ENCODE measurements around the gene MAT1A. TPM values are rescaled to one million over a fixed set of nuclear protein-coding genes. Genes with fewer than 3 reads are reported as not detected.
"Not testable (repeated sequence)": the region's sequence is repeated elsewhere in the genome, so short reads cannot be mapped to it uniquely, and the experiment has no call there.

MAT1A gene
- polyA plus RNA-seq, 3 donors = 0.11 to 4.4 TPM; not detected in 1

- H3K27ac ChIP-seq (ENCODE audit: low read depth, low read length) = no peak overlapping the region
- WGBS, 3 donors = 88 to 91% (median 90%) methylated on average over 7 of the region's 7 CpGs
Observed at GRCh38 chr10:80270887-80271286, 18.6 kb downstream of the MAT1A start.

- no peak overlapping the region for H3K27ac ChIP-seq (ENCODE audit: low read depth, low read length)
- WGBS, 3 donors = 38 to 75% (median 72%) methylated on average over 4 of the region's 4 CpGs
Observed at GRCh38 chr10:80268938-80269588, 20.4 kb downstream of the MAT1A start.

- no peak overlapping the region for H3K27ac ChIP-seq (ENCODE audit: low read depth, low read length)
- WGBS, 3 donors = 58 to 75% (median 65%) methylated on average over 2 of the region's 2 CpGs
Observed at GRCh38 chr10:80268266-80268665, 21.2 kb downstream of the MAT1A start.

GRCh38 chr10:80266513-80266863, 23.0 kb downstream of the MAT1A start:
- 78 to 90% (median 86%) methylated on average over 4 of the region's 4 CpGs for WGBS, 3 donors

GRCh38 chr10:80265740-80266512, 23.5 kb downstream of the MAT1A start:
- 53 to 66% (median 57%) methylated on average over 15 of the region's 15 CpGs for WGBS, 3 donors
- no peak overlapping the region for H3K27ac ChIP-seq (ENCODE audit: low read depth, low read length)

More at GRCh38 chr10:80266513-80266863, 23.0 kb downstream of the MAT1A start:
- no peak overlapping the region for H3K27ac ChIP-seq (ENCODE audit: low read depth, low read length)

GRCh38 chr10:80264081-80265056, 25.1 kb downstream of the MAT1A start:
- H3K27ac ChIP-seq (ENCODE audit: low read depth, low read length) = no peak overlapping the region
- WGBS, 3 donors = 88 to 91% (median 88%) methylated on average over 25 of the region's 25 CpGs

GRCh38 chr10:80261316-80262030, 28.0 kb downstream of the MAT1A start:
- no peak overlapping the region for H3K27ac ChIP-seq (ENCODE audit: low read depth, low read length)
- WGBS, 3 donors = 93 to 96% (median 94%) methylated on average over 6 of the region's 6 CpGs

- H3K27ac ChIP-seq (ENCODE audit: low read depth, low read length) = no peak overlapping the region
- 51 to 56% (median 52%) methylated on average over 19 of the region's 19 CpGs for WGBS, 3 donors
Observed at GRCh38 chr10:80260295-80261243, 28.9 kb downstream of the MAT1A start.

GRCh38 chr10:80259405-80259871, 30.0 kb downstream of the MAT1A start:
- no peak overlapping the region for H3K27ac ChIP-seq (ENCODE audit: low read depth, low read length)
- WGBS, 3 donors = 85 to 88% (median 88%) methylated on average over 6 of the region's 6 CpGs

- WGBS, 3 donors = 33 to 48% (median 47%) methylated on average over 4 of the region's 4 CpGs
- H3K27ac ChIP-seq (ENCODE audit: low read depth, low read length) = not testable (repeated sequence)
Observed at GRCh38 chr10:80256798-80257197, 32.7 kb downstream of the MAT1A start.

GRCh38 chr10:80254726-80255125, 34.7 kb downstream of the MAT1A start:
- H3K27ac ChIP-seq (ENCODE audit: low read depth, low read length) = not testable (repeated sequence)
- no CpG with 5 or more reads among the region's 2 CpGs for WGBS, 3 donors

- WGBS, 3 donors = 5 to 23% (median 23%) methylated on average over 1 of the region's 1 CpG
- not testable (repeated sequence) for H3K27ac ChIP-seq (ENCODE audit: low read depth, low read length)
Observed at GRCh38 chr10:80253963-80254271, 35.5 kb downstream of the MAT1A start.

- no peak overlapping the region for H3K27ac ChIP-seq (ENCODE audit: low read depth, low read length)
- 46 to 86% (median 58%) methylated on average over 5 of the region's 5 CpGs for WGBS, 3 donors
Observed at GRCh38 chr10:80253266-80253962, 36.0 kb downstream of the MAT1A start.

GRCh38 chr10:80252296-80252887, 37.1 kb downstream of the MAT1A start:
- WGBS, 3 donors = 66 to 89% (median 85%) methylated on average over 12 of the region's 12 CpGs
- H3K27ac ChIP-seq (ENCODE audit: low read depth, low read length) = no peak overlapping the region

GRCh38 chr10:80251703-80252280, 37.7 kb downstream of the MAT1A start:
- WGBS, 3 donors = 85 to 88% (median 86%) methylated on average over 3 of the region's 4 CpGs
- not testable (repeated sequence) for H3K27ac ChIP-seq (ENCODE audit: low read depth, low read length)

GRCh38 chr10:80250399-80250798, 39.1 kb downstream of the MAT1A start:
- H3K27ac ChIP-seq (ENCODE audit: low read depth, low read length) = not testable (repeated sequence)
- no CpG with 5 or more reads among the region's 1 CpG for WGBS, 3 donors
